Measurements from ENCODE around the gene ZNF804A. TPM values are rescaled to one million over a fixed set of nuclear protein-coding genes. Genes with fewer than 3 reads are reported as not detected.

The ZNF804A gene
- total and polyA plus RNA-seq, 4 donors, result 0.07 to 0.37 (median 0.13) TPM

DNA sequence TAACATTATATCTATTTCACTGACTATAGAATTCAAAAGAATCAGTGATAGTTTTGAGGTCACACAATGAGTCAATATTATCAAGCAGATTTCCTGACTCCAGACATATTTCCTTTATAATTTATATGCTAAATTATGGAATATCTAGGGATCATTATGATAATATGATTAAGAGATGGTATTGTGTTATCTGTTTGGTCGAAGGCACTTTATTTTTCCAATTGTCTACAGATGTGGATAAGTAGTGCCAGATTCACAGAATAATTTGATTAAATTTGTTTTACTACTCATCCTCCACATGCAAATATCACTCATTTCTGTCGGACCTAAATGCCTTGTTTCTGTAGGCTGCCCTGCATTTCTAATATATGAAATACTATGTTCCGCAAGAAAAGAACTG, 4.4 kb downstream of the ZNF804A start:
- Histone ChIP-seq H3K27me3 (ENCODE audit: control insufficient read depth in 4 of 4, insufficient read depth in 4 of 4, low read length in 3 of 4) (no peaks in the 10 kb centered on the region), H3K9me3 (ENCODE audit: control insufficient read depth in 4 of 4, low read length in 3 of 4) (no peaks in the 10 kb centered on the region), H3K4me1 (ENCODE audit: control insufficient read depth in 4 of 4, insufficient read depth in 4 of 4, low read length in 3 of 4) (peaks cover 2 to 9% (median 7%) of the 10 kb centered on the region in 4 donors), H3K9ac (ENCODE audit: low read depth in 1 of 2, low read length in 2 of 2) (no peak overlapping the region), H3K36me3 (ENCODE audit: control insufficient read depth in 4 of 4, insufficient read depth in 3 of 4, low read depth in 1 of 4, low read length in 3 of 4) (no peaks in the 10 kb centered on the region), H3K4me3 (ENCODE audit: low read depth in 1 of 3, low read length in 3 of 3) (no peak overlapping the region), H3K27ac (ENCODE audit: low read depth in 1 of 2, low read length in 2 of 2) (no peak overlapping the region)
- no peak for TF ChIP-seq RXRA (IDR thresholded peaks at IDR 0.05)
- DNase-seq (ENCODE audit: low spot score), result no peak
- WGBS, result 93% methylated on average over 3 of the region's 3 CpGs

GRCh38 chr2:184610891-184611290, 12.6 kb downstream of the ZNF804A start:
- TF ChIP-seq, protein P1, sequence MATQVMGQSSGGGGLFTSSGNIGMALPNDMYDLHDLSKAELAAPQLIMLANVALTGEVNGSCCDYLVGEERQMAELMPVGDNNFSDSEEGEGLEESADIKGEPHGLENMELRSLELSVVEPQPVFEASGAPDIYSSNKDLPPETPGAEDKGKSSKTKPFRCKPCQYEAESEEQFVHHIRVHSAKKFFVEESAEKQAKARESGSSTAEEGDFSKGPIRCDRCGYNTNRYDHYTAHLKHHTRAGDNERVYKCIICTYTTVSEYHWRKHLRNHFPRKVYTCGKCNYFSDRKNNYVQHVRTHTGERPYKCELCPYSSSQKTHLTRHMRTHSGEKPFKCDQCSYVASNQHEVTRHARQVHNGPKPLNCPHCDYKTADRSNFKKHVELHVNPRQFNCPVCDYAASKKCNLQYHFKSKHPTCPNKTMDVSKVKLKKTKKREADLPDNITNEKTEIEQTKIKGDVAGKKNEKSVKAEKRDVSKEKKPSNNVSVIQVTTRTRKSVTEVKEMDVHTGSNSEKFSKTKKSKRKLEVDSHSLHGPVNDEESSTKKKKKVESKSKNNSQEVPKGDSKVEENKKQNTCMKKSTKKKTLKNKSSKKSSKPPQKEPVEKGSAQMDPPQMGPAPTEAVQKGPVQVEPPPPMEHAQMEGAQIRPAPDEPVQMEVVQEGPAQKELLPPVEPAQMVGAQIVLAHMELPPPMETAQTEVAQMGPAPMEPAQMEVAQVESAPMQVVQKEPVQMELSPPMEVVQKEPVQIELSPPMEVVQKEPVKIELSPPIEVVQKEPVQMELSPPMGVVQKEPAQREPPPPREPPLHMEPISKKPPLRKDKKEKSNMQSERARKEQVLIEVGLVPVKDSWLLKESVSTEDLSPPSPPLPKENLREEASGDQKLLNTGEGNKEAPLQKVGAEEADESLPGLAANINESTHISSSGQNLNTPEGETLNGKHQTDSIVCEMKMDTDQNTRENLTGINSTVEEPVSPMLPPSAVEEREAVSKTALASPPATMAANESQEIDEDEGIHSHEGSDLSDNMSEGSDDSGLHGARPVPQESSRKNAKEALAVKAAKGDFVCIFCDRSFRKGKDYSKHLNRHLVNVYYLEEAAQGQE (IDR thresholded peaks at IDR 0.05), result no peak
- TF ChIP-seq, protein P2, sequence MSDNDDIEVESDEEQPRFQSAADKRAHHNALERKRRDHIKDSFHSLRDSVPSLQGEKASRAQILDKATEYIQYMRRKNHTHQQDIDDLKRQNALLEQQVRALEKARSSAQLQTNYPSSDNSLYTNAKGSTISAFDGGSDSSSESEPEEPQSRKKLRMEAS (IDR thresholded peaks at IDR 0.05), result no peak

DNA sequence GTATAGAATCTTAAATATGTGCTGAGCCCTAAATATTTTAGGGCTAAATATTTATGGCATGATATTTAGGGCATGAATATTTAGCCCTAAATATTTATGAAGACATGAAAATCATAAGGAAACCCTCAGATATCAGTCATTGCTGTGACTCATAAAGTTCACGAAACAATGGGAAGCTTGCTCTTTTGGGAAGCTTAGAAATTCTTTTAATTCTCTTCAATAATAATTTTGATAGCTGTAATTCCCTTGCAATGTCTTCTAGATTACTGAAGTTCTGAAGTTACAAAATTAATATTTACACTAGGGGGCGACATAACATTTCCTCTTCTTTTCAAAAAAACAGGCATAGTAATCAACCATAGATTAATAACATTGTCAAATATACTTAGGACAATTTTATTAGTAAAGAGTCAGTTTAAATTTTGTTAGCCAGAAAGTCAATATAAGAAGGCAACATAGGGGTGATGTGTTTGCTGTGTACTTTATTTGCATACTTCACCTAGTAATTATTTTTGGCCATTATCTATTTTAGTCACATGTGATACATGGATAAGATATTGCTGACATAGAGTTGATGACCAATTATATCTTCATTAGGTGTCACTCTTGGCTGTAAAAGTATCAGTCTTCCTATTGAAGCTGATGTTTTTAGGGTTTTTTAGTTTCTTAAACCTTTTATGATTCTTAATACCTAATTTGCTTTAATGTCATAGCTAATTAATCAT, 13.2 kb downstream of the ZNF804A start:
- WGBS, result 35% methylated on average over 2 of the region's 2 CpGs

More at GRCh38 chr2:184610891-184611290, 12.6 kb downstream of the ZNF804A start:
- Histone ChIP-seq H3K27me3 (ENCODE audit: control insufficient read depth in 4 of 4, insufficient read depth in 4 of 4, low read length in 3 of 4) (no peaks in the 10 kb centered on the region), H3K4me3 (ENCODE audit: low read depth in 1 of 3, low read length in 3 of 3) (no peak overlapping the region), H3K36me3 (ENCODE audit: control insufficient read depth in 4 of 4, insufficient read depth in 3 of 4, low read depth in 1 of 4, low read length in 3 of 4) (no peaks in the 10 kb centered on the region), H3K9me3 (ENCODE audit: control insufficient read depth in 4 of 4, low read length in 3 of 4) (no peaks in the 10 kb centered on the region), H3K4me1 (ENCODE audit: control insufficient read depth in 4 of 4, insufficient read depth in 4 of 4, low read length in 3 of 4) (no peaks in the 10 kb centered on the region), H3K27ac (ENCODE audit: low read depth in 1 of 2, low read length in 2 of 2) (no peak overlapping the region), H3K9ac (ENCODE audit: low read depth in 1 of 2, low read length in 2 of 2) (no peak overlapping the region)
- DNase-seq (ENCODE audit: low spot score), result no peak

More for the DNA sequence above, 13.2 kb downstream of the ZNF804A start:
- Histone ChIP-seq H3K4me1 (ENCODE audit: control insufficient read depth in 4 of 4, insufficient read depth in 4 of 4, low read length in 3 of 4) (no peaks in the 10 kb centered on the region), H3K36me3 (ENCODE audit: control insufficient read depth in 4 of 4, insufficient read depth in 3 of 4, low read depth in 1 of 4, low read length in 3 of 4) (no peaks in the 10 kb centered on the region), H3K27ac (ENCODE audit: low read depth in 1 of 2, low read length in 2 of 2) (no peak overlapping the region), H3K4me3 (ENCODE audit: low read depth in 1 of 3, low read length in 3 of 3) (no peak overlapping the region), H3K9ac (ENCODE audit: low read depth in 1 of 2, low read length in 2 of 2) (no peak overlapping the region), H3K9me3 (ENCODE audit: control insufficient read depth in 4 of 4, low read length in 3 of 4) (no peaks in the 10 kb centered on the region), H3K27me3 (ENCODE audit: control insufficient read depth in 4 of 4, insufficient read depth in 4 of 4, low read length in 3 of 4) (no peaks in the 10 kb centered on the region)
- TF ChIP-seq JUND (IDR thresholded peaks at IDR 0.05), result no peak
- peak; percentile 29 for TF ChIP-seq CTCF (IDR thresholded peaks at IDR 0.05; ENCODE audit: low read depth, low read length, missing input control)
- TF ChIP-seq RAD21 (IDR thresholded peaks at IDR 0.05), result peak; percentile 60 to 73
- DNase-seq (ENCODE audit: low spot score), result no peak

All from liver (tissue), 9 donors.